ENCODE data around the gene TNFAIP6.
"Not testable (repeated sequence)": the region's sequence is repeated elsewhere in the genome, so short reads cannot be mapped to it uniquely, and the experiment has no call there.

TNFAIP6 gene

DNA sequence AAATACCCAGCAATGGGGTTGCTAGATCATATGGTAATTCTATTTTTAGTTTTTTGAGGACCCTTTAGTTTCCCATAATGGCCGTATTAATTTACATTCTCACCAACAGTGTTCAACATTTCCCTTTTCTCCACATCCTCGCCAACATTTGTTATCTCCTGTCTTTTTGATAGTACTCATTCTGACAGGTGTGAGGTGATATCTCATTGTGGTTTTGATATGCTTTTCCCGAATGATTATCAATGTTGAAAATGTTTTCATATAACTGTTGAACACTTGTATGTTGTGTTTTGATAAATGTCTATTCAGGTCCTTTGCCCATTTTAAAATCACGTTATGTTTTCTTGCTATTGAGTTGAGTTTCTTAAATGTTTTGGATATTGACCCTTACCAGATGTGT, 46.5 kb downstream of the TNFAIP6 start:
- DNase-seq (ENCODE audit: insufficient read length) (no peak), FAIRE-seq (no peak)
- TF ChIP-seq TAF1 (IDR thresholded peaks at IDR 0.05; ENCODE audit: borderline replicate concordance, low read depth, low read length), result no peak
- no peak for TF ChIP-seq POLR2A (IDR thresholded peaks at IDR 0.05; ENCODE audit: low read depth, low read length)
- no peak for TF ChIP-seq POLR2AphosphoS5 (IDR thresholded peaks at IDR 0.05; ENCODE audit: low read depth, low read length)

DNA sequence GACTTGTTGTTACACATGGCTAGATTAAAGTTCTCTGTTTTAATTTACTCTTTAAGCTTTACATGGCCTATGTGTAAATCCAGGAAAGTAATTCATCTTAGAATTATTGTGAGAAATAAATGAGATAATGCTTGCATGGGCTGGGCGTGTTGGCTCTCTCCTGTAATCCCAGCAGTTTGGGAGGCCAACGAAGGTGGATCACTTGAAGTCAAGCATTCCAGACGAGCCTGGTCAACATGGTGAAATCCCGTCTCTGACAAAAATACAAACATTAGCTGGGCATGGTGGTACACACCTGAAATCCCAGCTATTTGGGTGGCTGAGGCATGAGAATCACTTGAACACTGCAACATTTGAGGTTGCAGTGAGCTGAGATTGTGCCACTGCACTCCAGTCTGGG, 48.0 kb downstream of the TNFAIP6 start:
- no peak for FAIRE-seq
- no peak for DNase-seq (ENCODE audit: insufficient read length)
- TF ChIP-seq POLR2A (IDR thresholded peaks at IDR 0.05; ENCODE audit: low read depth, low read length), result no peak
- TF ChIP-seq POLR2AphosphoS5 (IDR thresholded peaks at IDR 0.05; ENCODE audit: low read depth, low read length), result no peak
- TF ChIP-seq TAF1 (IDR thresholded peaks at IDR 0.05; ENCODE audit: borderline replicate concordance, low read depth, low read length), result no peak

GRCh38 chr2:151407281-151407680, 49.9 kb downstream of the TNFAIP6 start:
- DNase-seq (ENCODE audit: insufficient read length) (no peak), FAIRE-seq (no peak)
- TF ChIP-seq TAF1 (IDR thresholded peaks at IDR 0.05; ENCODE audit: borderline replicate concordance, low read depth, low read length) (no peak), POLR2A (IDR thresholded peaks at IDR 0.05; ENCODE audit: low read depth, low read length) (no peak), POLR2AphosphoS5 (IDR thresholded peaks at IDR 0.05; ENCODE audit: low read depth, low read length) (no peak)

GRCh38 chr2:151408788-151409600, 51.6 kb downstream of the TNFAIP6 start:
- TF ChIP-seq POLR2A (IDR thresholded peaks at IDR 0.05; ENCODE audit: low read depth, low read length) (no peak), POLR2AphosphoS5 (IDR thresholded peaks at IDR 0.05; ENCODE audit: low read depth, low read length) (no peak), TAF1 (IDR thresholded peaks at IDR 0.05; ENCODE audit: borderline replicate concordance, low read depth, low read length) (no peak)
- FAIRE-seq, result no peak
- DNase-seq (ENCODE audit: insufficient read length), result no peak

- FAIRE-seq, result peak; percentile 86
- peak; percentile 77 for DNase-seq (ENCODE audit: insufficient read length)
- peak; percentile 85 for TF ChIP-seq POLR2A (IDR thresholded peaks at IDR 0.05; ENCODE audit: low read depth, low read length)
- TF ChIP-seq POLR2AphosphoS5 (IDR thresholded peaks at IDR 0.05; ENCODE audit: low read depth, low read length), result peak; percentile 84
- TF ChIP-seq TAF1 (IDR thresholded peaks at IDR 0.05; ENCODE audit: borderline replicate concordance, low read depth, low read length), result peak; percentile 80; the same call in 1 of the 2 replicates
Measured at GRCh38 chr2:151409601-151410484, 52.5 kb downstream of the TNFAIP6 start, which contains the start of gene RIF1. RIF1 (plus strand) TSS chr2:151409902; CDS start chr2:151410424, 522 bp downstream.

DNA sequence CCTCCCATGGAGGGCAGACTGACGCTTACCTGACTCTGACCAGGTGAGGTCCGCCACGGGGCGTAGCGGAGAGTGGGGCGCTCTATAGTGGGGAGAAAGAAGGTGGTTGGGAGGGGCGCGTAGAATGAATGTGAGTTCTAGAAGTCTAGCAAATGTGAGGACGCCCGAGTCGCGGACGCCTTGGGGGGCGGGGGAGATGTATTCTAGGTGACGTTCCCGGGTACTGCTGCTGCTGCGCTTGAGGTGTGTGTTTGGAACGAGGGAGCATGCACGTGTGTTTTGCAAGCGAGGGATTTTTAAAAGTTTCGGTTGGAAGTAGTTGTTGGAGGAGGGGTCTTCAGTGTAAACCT, 53.1 kb downstream of the TNFAIP6 start:
- DNase-seq (ENCODE audit: insufficient read length), result peak; percentile 35
- TF ChIP-seq TAF1 (IDR thresholded peaks at IDR 0.05; ENCODE audit: borderline replicate concordance, low read depth, low read length), result no peak; the same call in 1 of the 2 replicates
- TF ChIP-seq POLR2AphosphoS5 (IDR thresholded peaks at IDR 0.05; ENCODE audit: low read depth, low read length), result no peak; the same call in 1 of the 2 replicates
- no peak for TF ChIP-seq POLR2A (IDR thresholded peaks at IDR 0.05; ENCODE audit: low read depth, low read length)
- FAIRE-seq, result peak; percentile 63

DNA sequence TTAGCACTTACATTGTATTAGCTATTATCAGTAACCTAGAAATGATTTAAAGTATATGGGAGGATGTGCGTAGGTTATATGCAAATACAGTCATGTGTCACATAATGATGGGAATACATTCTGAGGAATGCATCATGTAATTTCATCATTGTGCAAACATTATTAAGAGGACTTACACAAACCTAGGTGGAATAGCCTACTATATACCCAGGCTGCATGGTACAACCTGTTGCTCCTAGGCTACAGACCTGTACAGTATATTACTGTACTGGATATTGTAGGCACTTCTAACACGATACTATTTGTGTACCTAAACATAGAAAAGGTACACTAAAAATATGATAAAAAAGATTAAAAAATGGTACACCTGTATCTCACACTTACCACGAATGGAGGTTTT, 60.3 kb downstream of the TNFAIP6 start:
- no peak for FAIRE-seq
- no peak for TF ChIP-seq POLR2A (IDR thresholded peaks at IDR 0.05; ENCODE audit: low read depth, low read length)
- TF ChIP-seq POLR2AphosphoS5 (IDR thresholded peaks at IDR 0.05; ENCODE audit: low read depth, low read length), result no peak
- TF ChIP-seq TAF1 (IDR thresholded peaks at IDR 0.05; ENCODE audit: borderline replicate concordance, low read depth, low read length), result no peak
- DNase-seq (ENCODE audit: insufficient read length), result no peak

GRCh38 chr2:151421681-151422080, 64.3 kb downstream of the TNFAIP6 start:
- not testable (repeated sequence) for FAIRE-seq; DNase-seq (ENCODE audit: insufficient read length)

- FAIRE-seq (peak; percentile 63), DNase-seq (ENCODE audit: insufficient read length) (no peak)
- TF ChIP-seq TAF1 (IDR thresholded peaks at IDR 0.05; ENCODE audit: borderline replicate concordance, low read depth, low read length) (no peak), POLR2AphosphoS5 (IDR thresholded peaks at IDR 0.05; ENCODE audit: low read depth, low read length) (no peak), POLR2A (IDR thresholded peaks at IDR 0.05; ENCODE audit: low read depth, low read length) (no peak)
Measured at GRCh38 chr2:151422917-151423439, 65.6 kb downstream of the TNFAIP6 start.

- TF ChIP-seq POLR2AphosphoS5 (IDR thresholded peaks at IDR 0.05; ENCODE audit: low read depth, low read length) (no peak), TAF1 (IDR thresholded peaks at IDR 0.05; ENCODE audit: borderline replicate concordance, low read depth, low read length) (no peak), POLR2A (IDR thresholded peaks at IDR 0.05; ENCODE audit: low read depth, low read length) (no peak)
- FAIRE-seq, result no peak
- DNase-seq (ENCODE audit: insufficient read length), result no peak
Measured at GRCh38 chr2:151423760-151424159, 66.4 kb downstream of the TNFAIP6 start.

Data from GM12892 (cell line).